H9 (cell line): ENCODE measurements around the gene VPS35L. TPM values are rescaled to one million over a fixed set of nuclear protein-coding genes. Genes with fewer than 3 reads are reported as not detected.

Experiments used
- DNase-seq: peaks from one replicate; pipeline ENCODE4 v3.0.0-alpha.2; 2017
- H2AFZ ChIP-seq: one replicate; pipeline ENCODE4 v1.6.1; 2013; ENCODE audit warnings: mild to moderate bottlenecking, low read length, control low read depth, moderate library complexity
- H2AK5ac ChIP-seq: 2 replicates; pipeline ENCODE4 v1.6.1; 2013; ENCODE audit warnings: low read length, control low read depth, mixed read lengths; ENCODE audit not compliant: insufficient read length
- H2BK120ac ChIP-seq: one replicate; pipeline ENCODE4 v1.6.1; 2013; ENCODE audit warnings: low read depth, mild to moderate bottlenecking, low read length, control low read depth, inconsistent platforms; ENCODE audit not compliant: poor library complexity, severe bottlenecking
- H2BK12ac ChIP-seq: 2 replicates; pipeline ENCODE4 v1.6.1; 2013; ENCODE audit warnings: low read length, control low read depth, mixed read lengths, low read depth; ENCODE audit not compliant: insufficient read length
- H2BK15ac ChIP-seq: 2 replicates; pipeline ENCODE4 v1.6.1; 2013; ENCODE audit warnings: low read depth, low read length, control low read depth
- H2BK20ac ChIP-seq: one replicate; pipeline ENCODE4 v1.6.1; 2013; ENCODE audit warnings: low read depth, mild to moderate bottlenecking, low read length, control low read depth, inconsistent platforms; ENCODE audit not compliant: poor library complexity, severe bottlenecking
- H2BK5ac ChIP-seq: 2 replicates; pipeline ENCODE4 v1.6.1; 2013; ENCODE audit warnings: low read length, control low read depth, mixed read lengths; ENCODE audit not compliant: insufficient read length
- H3K14ac ChIP-seq: 2 replicates; pipeline ENCODE4 v1.6.1; 2013; ENCODE audit warnings: low read length, control low read depth; ENCODE audit not compliant: insufficient read depth
- H3K18ac ChIP-seq: 2 replicates; pipeline ENCODE4 v1.6.1; 2013; ENCODE audit warnings: low read depth, mild to moderate bottlenecking, mixed read lengths, low read length, control low read depth; ENCODE audit not compliant: insufficient read length
- H3K23ac ChIP-seq: 2 replicates; pipeline ENCODE4 v1.6.1; 2013; ENCODE audit warnings: low read length, control low read depth, mixed read lengths, low read depth; ENCODE audit not compliant: insufficient read length
- H3K23me2 ChIP-seq: 2 replicates; pipeline ENCODE4 v1.6.1; 2013; ENCODE audit warnings: low read depth, mild to moderate bottlenecking, mixed read lengths, low read length, control low read depth; ENCODE audit not compliant: insufficient read length, poor library complexity, severe bottlenecking
- H3K27ac ChIP-seq: 2 replicates; pipeline ENCODE4 v1.5.1; 2013; ENCODE audit warnings: low read length, control low read depth, mixed read lengths, low read depth; ENCODE audit not compliant: insufficient read length
- H3K27me3 ChIP-seq: 2 replicates; pipeline ENCODE4 v1.6.1; 2013; ENCODE audit warnings: low read length, control low read depth, inconsistent platforms; ENCODE audit not compliant: insufficient read depth
- H3K4ac ChIP-seq: 2 replicates; pipeline ENCODE4 v1.6.1; 2013; ENCODE audit warnings: low read depth, mild to moderate bottlenecking, control low read depth, inconsistent platforms, low read length, moderate library complexity
- H3K4me1 ChIP-seq: 2 replicates; pipeline ENCODE4 v1.6.1; 2013; ENCODE audit warnings: low read length, control low read depth, inconsistent platforms; ENCODE audit not compliant: insufficient read depth
- H3K4me2 ChIP-seq: 2 replicates; pipeline ENCODE4 v1.6.1; 2013; ENCODE audit warnings: low read length, control low read depth, mixed read lengths; ENCODE audit not compliant: insufficient read length, insufficient read depth
- H3K56ac ChIP-seq: 2 replicates; pipeline ENCODE4 v1.6.1; 2013; ENCODE audit warnings: low read depth, mild to moderate bottlenecking, mixed read lengths, low read length, control low read depth; ENCODE audit not compliant: insufficient read length
- H3K79me1 ChIP-seq: 2 replicates; pipeline ENCODE4 v1.6.1; 2013; ENCODE audit warnings: low read depth, mild to moderate bottlenecking, moderate library complexity, low read length, control low read depth, inconsistent platforms; ENCODE audit not compliant: insufficient read depth, poor library complexity, severe bottlenecking
- H3K79me2 ChIP-seq: 2 replicates; pipeline ENCODE4 v1.6.1; 2013; ENCODE audit warnings: low read length, control low read depth, inconsistent platforms; ENCODE audit not compliant: insufficient read depth
- H3K9ac ChIP-seq: 2 replicates; pipeline ENCODE4 v1.6.1; 2013; ENCODE audit warnings: low read length, control low read depth, mixed read lengths; ENCODE audit not compliant: insufficient read length; ENCODE audit errors: extremely low read depth
- H3K9me3 ChIP-seq: one replicate; pipeline ENCODE4 v1.6.1; 2013; ENCODE audit warnings: low read depth, low read length, inconsistent platforms; ENCODE audit not compliant: control insufficient read depth
- H3T11ph ChIP-seq: one replicate; pipeline ENCODE4 v1.6.1; 2013; ENCODE audit warnings: mild to moderate bottlenecking, low read length, control low read depth, inconsistent platforms
- H4K20me1 ChIP-seq: one replicate; pipeline ENCODE4 v1.6.1; 2013; ENCODE audit not compliant: control insufficient read depth, insufficient read length, insufficient read depth
- H4K5ac ChIP-seq: 2 replicates; pipeline ENCODE4 v1.6.1; 2013; ENCODE audit warnings: low read depth, mild to moderate bottlenecking, mixed read lengths, low read length, control low read depth; ENCODE audit not compliant: insufficient read length
- H4K8ac ChIP-seq: replicated peaks from 2 replicates; pipeline ENCODE4 v1.6.1; 2013; ENCODE audit warnings: low read length, control low read depth, mixed read lengths, low read depth; ENCODE audit not compliant: insufficient read length
- H4K91ac ChIP-seq: 2 replicates; pipeline ENCODE4 v1.6.1; 2013; ENCODE audit warnings: low read depth, mild to moderate bottlenecking, moderate library complexity, mixed read lengths, low read length, control low read depth; ENCODE audit not compliant: insufficient read length
- H3K27ac Mint-ChIP-seq, 3 experiments: 2 replicates in 2 of 3; 3 replicates in 1 of 3; pipeline ENCODE4 v1.8.0; 2020 to 2021; ENCODE audit warnings: mixed read lengths in 3 of 3, mild to moderate bottlenecking in 1 of 3, moderate library complexity in 1 of 3
- H3K27me3 Mint-ChIP-seq: 2 replicates; pipeline ENCODE4 v1.8.0; 2021; ENCODE audit warnings: low read depth, mild to moderate bottlenecking, moderate library complexity, mixed read lengths
- H3K36me3 Mint-ChIP-seq, 3 experiments: 2 replicates in 2 of 3; 3 replicates in 1 of 3; pipeline ENCODE4 v1.8.0; 2020 to 2021; ENCODE audit warnings: low read depth in 3 of 3, mixed read lengths in 3 of 3; ENCODE audit not compliant: insufficient read depth in 1 of 3
- H3K4me1 Mint-ChIP-seq, 2 experiments: 2 replicates each; pipeline ENCODE4 v1.8.0; 2020; ENCODE audit warnings: mixed read lengths in 2 of 2
- H3K4me3 Mint-ChIP-seq, 2 experiments: 2 replicates in 1 of 2; 3 replicates in 1 of 2; pipeline ENCODE4 v1.8.0; 2020 to 2021; ENCODE audit warnings: mild to moderate bottlenecking in 2 of 2, mixed read lengths in 2 of 2, moderate library complexity in 1 of 2
- H3K9me3 Mint-ChIP-seq, 2 experiments: 2 replicates in 1 of 2; 3 replicates in 1 of 2; pipeline ENCODE4 v1.8.0; 2020; ENCODE audit warnings: mild to moderate bottlenecking in 2 of 2, mixed read lengths in 2 of 2, moderate library complexity in 1 of 2
- WGBS: extraction: QIAGEN DNeasy Blood & Tissue Kit; methylation state at CpG from one replicate; pipeline ENCODE4 v1.1.7; 2013; ENCODE audit warnings: missing lambda C conversion rate, low lambda C conversion rate, mixed read lengths; ENCODE audit not compliant: insufficient read length; ENCODE audit errors: extremely low coverage; 5-methylcytosine and 5-hydroxymethylcytosine counted together
- total RNA-seq: library from RNA; stranded (reverse); gene quantifications from 2 replicates; pipeline ENCODE4 v1.2.1, GENCODE V29; 2021
- TF ChIP-seq, protein P1 (sequence below): fragments of 200-600 bp; sonication (generic); conservative IDR thresholded peaks from 3 replicates; pipeline ENCODE4 v1.8.0; 2021; ENCODE audit warnings: antibody characterized with exemption, mild to moderate bottlenecking

The VPS35L gene
- total RNA-seq, 1 experiment from 2014 or later, result 58.4 TPM

DNA sequence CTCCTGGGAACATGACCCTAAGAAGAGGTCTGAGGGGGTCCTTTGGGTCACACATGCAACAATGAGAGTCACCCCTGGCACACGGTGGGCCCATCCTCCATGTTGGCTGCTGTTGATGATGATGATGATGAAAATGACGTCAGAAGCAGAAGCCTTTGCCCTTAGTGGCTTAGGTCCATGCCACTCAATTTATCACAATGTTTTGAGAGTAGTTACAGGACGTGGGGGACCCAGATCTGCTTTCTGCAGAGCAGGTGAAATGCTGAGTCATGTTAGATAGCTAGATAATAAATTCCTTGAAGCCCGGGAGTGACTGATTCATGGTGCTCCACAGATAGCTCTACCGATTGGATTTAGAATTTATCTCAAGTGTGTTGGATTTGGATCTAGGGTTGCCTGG lies 53.9 kb downstream of the VPS35L start:
- Histone ChIP-seq H4K5ac (no peak overlapping the region), H3K9ac (no peak overlapping the region), H4K8ac (no peak overlapping the region), H3K23ac (no peak overlapping the region), H3K23me2 (no peaks in the 10 kb centered on the region), H3K56ac (no peak overlapping the region), H3K18ac (no peak overlapping the region), H3K27ac (no peak overlapping the region), H3K79me2 (no peaks in the 10 kb centered on the region), H3K4me1 (no peaks in the 10 kb centered on the region), H3T11ph (no peak overlapping the region), H2AFZ (no peak overlapping the region), H2BK12ac (no peak overlapping the region), H3K27me3 (no peaks in the 10 kb centered on the region), H4K20me1 (no peaks in the 10 kb centered on the region), H2BK120ac (no peak overlapping the region), H3K14ac (no peak overlapping the region), H2BK20ac (no peak overlapping the region), H3K9me3 (no peaks in the 10 kb centered on the region), H2BK5ac (no peak overlapping the region), H3K4me2 (no peak overlapping the region), H2AK5ac (no peak overlapping the region), H4K91ac (no peak overlapping the region), H3K79me1 (no peaks in the 10 kb centered on the region), H2BK15ac (no peak overlapping the region), H3K4ac (no peak overlapping the region)
- no CpG with 5 or more reads among the region's 5 CpGs for WGBS
- no peaks in the 10 kb centered on the region for H3K27me3 Mint-ChIP-seq
- H3K4me1 Mint-ChIP-seq, result no peaks in the 10 kb centered on the region
- peaks cover 2 to 63% (median 42%) of the 10 kb centered on the region in 3 experiments; a peak in 6 of 7 replicates for H3K36me3 Mint-ChIP-seq
- H3K4me3 Mint-ChIP-seq, result no peak overlapping the region
- TF ChIP-seq, protein P1, sequence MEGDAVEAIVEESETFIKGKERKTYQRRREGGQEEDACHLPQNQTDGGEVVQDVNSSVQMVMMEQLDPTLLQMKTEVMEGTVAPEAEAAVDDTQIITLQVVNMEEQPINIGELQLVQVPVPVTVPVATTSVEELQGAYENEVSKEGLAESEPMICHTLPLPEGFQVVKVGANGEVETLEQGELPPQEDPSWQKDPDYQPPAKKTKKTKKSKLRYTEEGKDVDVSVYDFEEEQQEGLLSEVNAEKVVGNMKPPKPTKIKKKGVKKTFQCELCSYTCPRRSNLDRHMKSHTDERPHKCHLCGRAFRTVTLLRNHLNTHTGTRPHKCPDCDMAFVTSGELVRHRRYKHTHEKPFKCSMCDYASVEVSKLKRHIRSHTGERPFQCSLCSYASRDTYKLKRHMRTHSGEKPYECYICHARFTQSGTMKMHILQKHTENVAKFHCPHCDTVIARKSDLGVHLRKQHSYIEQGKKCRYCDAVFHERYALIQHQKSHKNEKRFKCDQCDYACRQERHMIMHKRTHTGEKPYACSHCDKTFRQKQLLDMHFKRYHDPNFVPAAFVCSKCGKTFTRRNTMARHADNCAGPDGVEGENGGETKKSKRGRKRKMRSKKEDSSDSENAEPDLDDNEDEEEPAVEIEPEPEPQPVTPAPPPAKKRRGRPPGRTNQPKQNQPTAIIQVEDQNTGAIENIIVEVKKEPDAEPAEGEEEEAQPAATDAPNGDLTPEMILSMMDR, result no peak
- H3K27ac Mint-ChIP-seq, result peak overlapping the region; percentile 19 to 85 (median 22); a peak in 6 of 7 replicates
- no peak for DNase-seq
- H3K9me3 Mint-ChIP-seq, result no peaks in the 10 kb centered on the region
